HG03066 (cell line): Measurements from ENCODE around the gene CHURC1.

ENCODE experiments used
- ATAC-seq: cut with Tn5 transposase; IDR thresholded peaks from one replicate; pipeline ENCODE4 v1.9.1; 2021; ENCODE audit warnings: low read depth; ENCODE audit not compliant: unreplicated experiment

Gene CHURC1

DNA sequence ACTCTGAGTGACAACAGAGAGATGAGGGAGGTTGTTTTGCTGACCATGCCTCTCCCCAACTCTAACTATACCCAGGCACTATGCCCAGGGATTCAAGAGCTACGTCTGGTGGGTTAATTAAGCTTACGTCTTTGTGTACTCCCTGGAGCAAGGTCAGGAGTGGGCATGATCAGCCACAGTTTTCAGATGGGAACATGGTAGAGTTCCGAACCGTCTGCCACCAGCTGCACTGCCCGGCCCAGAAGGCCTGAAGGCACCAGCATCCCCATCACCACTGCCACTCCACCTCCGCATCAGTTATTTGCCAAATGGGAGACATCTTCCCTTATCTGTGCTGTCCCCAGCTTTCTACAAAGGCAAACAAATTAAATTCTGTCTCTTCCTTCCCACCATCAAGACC lies 39.4 kb downstream of the CHURC1 start:
- no peak for ATAC-seq

DNA sequence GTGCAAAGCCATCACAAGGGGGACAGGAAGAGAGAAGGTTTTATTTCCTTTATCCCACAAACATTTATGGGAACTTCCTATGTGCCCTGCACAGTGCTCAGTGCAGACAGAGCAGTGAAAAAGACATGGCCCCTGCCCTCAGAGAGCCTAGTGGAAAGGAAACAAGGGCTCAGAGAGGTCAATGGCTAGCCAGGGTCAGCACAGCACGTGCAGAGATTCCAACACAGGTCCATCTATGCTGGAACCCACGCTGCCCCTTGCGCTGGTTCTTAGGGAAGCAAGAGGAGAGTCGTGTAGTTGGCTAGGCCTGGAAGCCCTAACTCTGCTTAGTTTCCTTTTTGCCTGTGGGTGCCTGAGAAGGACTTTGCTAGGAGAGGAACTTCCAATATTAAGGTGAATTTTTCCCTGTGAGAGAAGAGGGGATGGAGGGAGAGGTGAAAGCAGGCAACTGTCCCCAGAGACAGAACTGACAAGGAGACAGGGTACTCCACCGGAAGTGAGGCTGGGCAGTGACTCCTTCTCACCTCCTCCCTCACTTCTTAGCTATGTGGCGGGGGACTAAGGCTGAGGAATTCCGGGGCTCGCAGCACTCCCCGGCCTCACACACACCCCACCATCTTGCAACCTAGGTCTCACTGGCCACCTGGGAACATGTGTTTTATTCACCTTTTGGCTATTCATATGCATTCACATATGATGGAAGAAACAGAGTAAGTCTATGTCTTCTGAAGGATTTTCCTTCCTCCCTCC lies 40.4 kb downstream of the CHURC1 start:
- ATAC-seq: no peak

DNA sequence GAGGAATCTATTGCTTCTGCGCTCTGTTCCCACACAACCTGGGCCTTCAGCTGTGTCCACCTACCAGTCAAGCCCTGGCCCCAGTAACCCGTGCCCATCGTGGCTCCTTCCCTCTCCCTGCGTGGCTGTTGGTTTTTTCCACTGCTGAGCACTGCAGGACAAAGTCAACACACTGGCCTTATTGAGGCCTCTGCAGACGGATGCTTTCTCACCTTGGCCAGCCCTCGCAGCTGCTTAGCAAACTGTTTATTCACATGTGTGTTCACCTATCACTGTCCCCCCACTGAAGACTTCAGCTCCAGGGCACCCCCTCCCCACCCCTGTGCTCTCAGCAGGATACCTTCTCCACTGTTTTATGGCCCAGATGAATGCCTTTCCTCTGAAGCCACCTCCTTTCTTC lies 41.0 kb downstream of the CHURC1 start:
- no peak for ATAC-seq

DNA sequence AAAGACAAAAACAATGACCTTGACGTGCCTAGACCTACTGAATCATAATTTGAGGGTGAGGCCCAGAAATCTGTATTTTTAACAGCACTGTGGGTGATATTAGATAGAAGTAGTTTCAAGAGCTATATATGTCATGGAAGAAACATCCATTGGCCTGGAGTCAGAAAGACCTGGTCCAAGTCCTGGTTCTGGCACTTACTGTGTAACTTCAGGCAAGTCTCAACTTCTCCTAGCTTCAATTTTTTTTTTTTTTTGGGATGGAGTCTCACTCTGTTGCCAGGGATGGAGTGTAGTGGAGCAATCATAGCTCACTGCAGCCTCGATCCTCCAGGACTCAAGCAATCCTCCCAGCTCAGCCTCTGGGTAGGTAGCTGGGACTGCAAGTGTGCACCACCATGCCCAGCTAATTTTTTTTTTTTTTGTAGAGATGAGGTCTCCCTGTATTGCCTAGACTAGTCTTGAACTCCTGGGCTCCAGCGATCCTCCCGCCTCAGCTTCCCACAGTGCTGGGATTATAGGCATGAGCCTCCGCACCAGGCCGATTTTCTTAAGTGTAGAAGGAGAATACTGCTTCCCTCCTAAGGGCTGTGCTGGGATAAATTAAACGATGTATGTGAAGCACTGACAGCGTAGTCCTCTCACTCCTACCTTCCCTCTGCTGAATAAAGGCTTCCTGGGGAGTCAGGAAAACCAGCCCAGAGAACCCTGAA lies 42.6 kb downstream of the CHURC1 start:
- no peak for ATAC-seq

DNA sequence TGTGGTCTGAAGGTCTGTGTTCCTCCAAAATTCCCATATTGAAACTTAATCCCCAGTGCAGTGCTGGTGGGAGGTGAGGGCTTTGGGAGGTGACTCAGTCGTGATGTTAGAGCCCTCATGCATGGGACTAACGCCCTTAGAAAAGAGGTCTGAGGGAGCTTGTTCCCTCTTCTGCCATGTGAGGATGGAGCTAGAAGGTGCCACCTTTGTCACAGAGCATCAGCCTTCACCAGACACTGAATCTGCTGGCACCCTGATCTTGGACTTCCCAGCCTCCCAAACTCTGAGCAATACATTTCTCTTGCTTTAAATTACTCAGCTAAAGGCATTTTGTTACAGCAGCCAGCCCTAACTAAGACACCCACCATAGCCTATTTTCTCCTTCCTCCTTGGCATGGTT lies 43.9 kb downstream of the CHURC1 start:
- ATAC-seq: no peak

GRCh38 chr14:64958743-64959142 lies 44.5 kb downstream of the CHURC1 start:
- no peak for ATAC-seq

- no peak for ATAC-seq
Measured at GRCh38 chr14:64960762-64961276, 46.6 kb downstream of the CHURC1 start.

DNA sequence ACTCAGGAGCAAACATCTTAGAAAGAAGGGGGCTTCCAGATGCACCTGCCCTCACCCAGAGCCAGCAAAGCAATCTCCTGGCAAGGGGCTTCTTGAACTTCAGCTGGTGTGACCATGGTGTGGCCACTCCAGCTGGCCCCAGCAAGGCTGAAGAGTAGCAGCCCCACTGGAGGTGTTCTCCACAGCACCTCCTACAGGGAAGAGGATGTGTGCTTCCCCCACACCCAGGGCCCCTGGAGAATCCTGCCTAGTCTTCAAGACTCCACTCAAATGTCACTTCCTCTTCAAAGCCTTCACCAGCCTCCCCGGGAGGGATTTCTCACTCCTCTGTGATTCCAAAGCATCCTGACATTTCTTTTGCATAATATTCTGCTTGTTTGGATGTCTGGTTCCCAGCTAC lies 49.4 kb downstream of the CHURC1 start:
- ATAC-seq: no peak

- no peak for ATAC-seq
Measured at GRCh38 chr14:64965356-64966000, 51.2 kb downstream of the CHURC1 start.

- ATAC-seq: no peak
Measured at GRCh38 chr14:64966976-64967375, 52.7 kb downstream of the CHURC1 start.

DNA sequence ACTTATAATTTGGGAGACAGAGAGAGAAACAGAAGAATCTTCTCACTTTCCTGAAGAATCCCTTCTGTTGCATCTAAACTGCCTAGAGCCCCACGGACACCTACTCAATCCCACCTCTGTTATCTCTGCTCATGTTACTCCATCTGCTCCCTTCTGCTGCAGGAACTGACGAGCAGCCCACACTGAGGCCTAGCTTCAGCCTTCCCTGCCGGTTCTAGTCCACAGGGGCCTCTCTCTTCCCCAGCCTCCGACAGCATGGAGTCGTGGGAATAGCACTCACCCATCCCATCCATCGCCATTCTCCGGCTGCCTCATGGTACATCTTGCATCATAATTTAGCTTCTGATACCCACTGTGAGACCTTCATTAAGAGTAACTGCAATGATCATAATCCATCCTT lies 53.9 kb downstream of the CHURC1 start:
- no peak for ATAC-seq

DNA sequence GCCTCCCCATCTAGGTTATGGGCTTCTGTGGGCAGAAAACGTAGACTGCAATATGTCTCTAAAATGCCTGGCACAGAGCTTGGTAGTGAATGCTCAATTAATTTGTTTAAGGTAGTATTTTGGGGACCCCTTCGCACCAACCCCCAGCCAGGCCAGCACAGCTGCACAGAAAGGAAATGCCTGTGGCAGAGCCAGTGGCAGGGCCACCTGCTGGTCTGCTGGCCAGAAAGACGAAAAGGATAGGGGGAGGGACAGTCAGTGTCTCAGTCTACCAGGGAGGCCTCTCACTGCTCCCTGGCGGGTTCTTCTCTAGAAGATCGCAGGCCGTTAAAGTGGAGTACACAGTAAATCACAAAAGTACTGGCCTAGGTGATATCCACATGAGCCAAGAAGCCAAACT lies 54.4 kb downstream of the CHURC1 start:
- ATAC-seq: no peak

GRCh38 chr14:64970041-64970440 lies 55.8 kb downstream of the CHURC1 start:
- ATAC-seq: no peak

DNA sequence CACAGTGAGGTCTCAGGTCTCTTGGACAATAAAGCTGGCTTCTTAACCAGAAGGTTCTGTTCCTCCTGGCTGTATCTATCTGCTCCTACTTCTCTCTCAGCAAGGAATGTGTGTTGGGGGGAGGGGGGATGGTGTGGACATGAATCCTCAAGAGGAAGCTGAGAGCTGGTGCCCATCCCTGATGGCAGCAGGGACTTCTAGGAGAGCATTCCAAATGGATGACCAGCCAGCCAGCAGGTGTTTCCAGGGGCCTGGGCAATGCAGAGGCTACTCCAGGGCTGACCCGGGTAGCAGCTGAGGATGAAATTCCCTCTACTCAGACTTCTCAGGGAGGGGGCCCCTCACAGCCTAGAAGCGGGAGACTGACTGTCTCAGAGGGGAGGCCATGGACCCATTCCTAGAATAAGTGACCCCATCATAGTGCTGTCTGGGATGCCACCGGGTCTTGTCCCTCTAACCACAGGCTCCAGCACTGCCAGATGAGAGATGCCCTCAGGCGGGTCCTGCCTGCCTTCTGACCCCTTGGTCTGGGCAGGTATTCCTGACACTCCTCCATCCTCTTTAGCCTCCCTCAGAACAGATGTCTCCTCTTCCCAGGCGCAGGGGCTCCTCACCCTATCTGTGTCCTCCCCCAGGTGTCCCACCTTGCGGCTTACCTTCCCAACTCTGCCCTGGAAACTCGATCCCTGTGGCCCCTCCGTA lies 56.7 kb downstream of the CHURC1 start:
- ATAC-seq: no peak

DNA sequence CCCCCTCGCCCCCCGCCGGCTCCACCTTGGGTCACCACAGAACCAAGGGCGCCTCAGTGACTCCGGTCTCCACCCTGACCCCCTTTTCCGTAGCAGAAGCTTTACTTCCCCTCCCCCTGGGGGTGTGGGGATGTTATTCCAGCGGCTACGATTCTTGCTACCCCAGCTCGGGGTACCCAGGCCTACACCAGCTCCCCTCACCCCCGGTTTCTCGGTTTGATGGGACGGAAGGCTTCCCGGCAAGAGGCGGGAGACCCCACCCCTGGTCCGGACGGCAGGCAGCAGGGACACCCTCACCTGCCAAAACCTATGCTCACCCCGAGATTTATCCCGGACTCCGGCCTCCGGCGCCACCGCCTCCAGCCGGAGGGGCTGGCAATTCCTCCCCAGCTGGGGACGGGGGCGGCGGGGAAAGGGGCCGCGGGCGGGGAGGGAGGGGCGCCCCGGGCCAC lies 57.3 kb downstream of the CHURC1 start:
- ATAC-seq: no peak

GRCh38 chr14:64971943-64972791 lies 57.9 kb downstream of the CHURC1 start, which contains the start of gene RAB15:
TSS of gene RAB15 (minus strand) at chr14:64972336. CDS start at chr14:64972076, 260 bp downstream.
- no peak for ATAC-seq

DNA sequence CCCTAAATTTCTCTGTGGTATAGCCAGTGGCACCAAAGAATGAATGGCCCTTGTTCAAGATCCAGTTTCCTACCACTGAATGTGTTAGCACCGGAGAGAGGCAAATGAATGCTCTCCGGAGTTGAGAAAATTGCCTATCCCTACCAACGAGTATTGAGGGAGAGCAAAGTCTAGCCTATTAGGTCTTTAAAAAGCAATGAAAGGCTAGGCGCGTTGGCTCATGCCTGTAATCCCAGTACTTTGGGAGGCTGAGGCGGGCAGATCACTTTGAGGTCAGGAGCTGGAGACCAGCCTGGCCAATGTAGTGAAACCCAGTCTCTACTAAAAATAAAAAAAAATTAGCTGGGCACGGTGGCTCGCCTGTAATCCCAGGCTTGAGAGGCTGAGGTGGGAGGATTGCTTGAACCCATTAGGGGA lies 58.8 kb downstream of the CHURC1 start:
- ATAC-seq: no peak

- no peak for ATAC-seq
Measured at GRCh38 chr14:64973826-64974225, 59.6 kb downstream of the CHURC1 start.

GRCh38 chr14:64974563-64974962 lies 60.3 kb downstream of the CHURC1 start:
- ATAC-seq: no peak
